CD4-positive, alpha-beta T cell treated with Interleukin-6 for 4 hours (primary cell): Measurements from ENCODE around the gene PARVA.
"Not testable (repeated sequence)": the region's sequence is repeated elsewhere in the genome, so short reads cannot be mapped to it uniquely, and the experiment has no call there.

Source experiments
- DNase-seq: peaks from one replicate; pipeline ENCODE4 v3.0.0-alpha.2; 2020; ENCODE audit warnings: mixed read lengths

The PARVA gene

DNA sequence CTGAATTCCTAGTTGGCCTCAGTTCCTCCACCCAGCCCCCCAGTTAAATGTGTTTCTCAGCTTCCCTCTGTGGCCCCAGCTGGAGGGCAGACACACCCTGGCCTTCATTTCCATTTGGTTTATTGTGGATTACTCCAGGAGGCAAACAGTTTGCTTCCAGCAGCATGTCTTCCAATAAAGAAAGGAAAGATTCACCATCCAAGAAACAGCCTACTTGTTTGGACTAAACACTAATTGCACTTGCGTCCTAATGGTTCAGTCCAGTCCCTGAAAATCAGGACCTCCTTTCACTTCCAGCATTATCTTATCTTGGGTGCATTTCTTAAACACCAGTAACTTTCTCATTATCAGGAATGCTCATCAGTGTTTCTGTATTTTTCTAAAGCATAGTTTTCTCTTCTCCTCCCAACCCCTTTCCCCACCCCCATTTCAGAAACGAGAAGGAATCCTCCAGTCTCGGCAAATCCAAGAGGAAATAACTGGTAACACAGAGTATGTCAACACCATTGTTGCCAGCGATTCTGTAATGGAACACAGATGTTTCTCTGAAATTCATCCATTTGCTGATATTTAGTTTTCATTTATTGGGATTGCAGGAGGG is 130.9 kb downstream of the PARVA start:
- DNase-seq, result no peak

DNA sequence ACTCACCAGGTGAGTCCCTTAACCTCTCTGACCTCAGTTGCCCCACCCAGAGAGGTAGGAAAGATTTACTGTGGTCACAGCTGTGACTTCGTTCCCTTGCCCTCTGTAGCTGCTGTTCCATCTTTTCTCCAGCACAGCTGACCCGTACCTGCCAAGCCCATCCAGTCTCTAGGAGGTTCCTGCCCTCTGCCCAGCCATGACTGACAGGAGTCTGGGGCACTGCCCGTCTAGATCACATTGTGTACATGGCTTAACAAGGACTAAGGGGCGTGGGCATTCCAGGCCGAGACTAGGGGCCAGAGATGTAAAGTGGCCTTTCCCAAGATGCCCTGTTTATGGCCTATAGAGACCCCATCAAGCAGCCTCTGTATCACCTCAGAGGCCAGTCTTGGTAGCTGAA is 132.0 kb downstream of the PARVA start:
- DNase-seq, result no peak

DNA sequence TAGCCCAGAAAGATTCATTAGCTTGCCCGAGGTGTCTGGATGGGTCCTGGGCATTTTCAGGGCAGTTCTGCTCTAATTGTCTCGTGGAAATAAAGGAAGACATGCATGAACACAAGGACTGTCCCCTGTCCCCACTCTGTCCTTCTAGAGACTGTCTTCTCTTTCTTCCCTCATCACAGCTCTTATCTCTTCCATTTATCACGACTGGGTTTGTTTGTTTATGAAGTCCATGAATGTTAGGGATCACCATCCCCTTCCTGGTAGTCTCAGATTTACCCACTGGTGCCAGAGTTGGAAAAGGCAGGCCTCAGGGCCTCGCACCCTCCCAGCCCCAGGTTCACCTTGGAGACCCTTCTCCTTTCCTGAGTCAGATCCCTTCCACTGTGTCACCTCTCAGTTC is 134.8 kb downstream of the PARVA start:
- no peak for DNase-seq

DNA sequence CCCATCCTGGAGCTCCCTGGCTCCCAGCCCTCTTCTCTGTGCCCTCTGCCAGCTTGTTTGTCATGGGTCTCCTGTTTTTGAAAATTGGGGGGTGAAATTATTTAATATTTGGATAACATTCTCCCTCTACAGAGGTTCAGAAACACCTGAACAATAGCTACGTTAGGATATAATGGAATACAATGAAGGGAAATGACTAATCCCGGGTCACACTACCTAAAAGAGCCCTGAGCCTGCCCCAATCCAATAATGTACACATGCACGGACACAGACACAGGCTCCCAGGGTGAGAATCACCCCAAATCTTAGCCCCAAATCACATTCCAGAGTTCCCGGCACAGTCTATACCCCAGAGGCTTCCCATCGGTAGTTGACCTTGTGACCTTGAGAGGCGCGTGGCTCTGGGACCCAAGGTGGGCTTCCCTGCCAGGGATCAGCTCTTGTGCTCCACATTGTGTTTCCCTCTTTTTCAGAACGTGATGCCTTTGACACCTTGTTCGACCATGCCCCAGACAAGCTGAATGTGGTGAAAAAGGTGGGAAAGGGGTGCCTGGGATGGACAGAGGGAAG is 135.5 kb downstream of the PARVA start:
- no peak for DNase-seq

DNA sequence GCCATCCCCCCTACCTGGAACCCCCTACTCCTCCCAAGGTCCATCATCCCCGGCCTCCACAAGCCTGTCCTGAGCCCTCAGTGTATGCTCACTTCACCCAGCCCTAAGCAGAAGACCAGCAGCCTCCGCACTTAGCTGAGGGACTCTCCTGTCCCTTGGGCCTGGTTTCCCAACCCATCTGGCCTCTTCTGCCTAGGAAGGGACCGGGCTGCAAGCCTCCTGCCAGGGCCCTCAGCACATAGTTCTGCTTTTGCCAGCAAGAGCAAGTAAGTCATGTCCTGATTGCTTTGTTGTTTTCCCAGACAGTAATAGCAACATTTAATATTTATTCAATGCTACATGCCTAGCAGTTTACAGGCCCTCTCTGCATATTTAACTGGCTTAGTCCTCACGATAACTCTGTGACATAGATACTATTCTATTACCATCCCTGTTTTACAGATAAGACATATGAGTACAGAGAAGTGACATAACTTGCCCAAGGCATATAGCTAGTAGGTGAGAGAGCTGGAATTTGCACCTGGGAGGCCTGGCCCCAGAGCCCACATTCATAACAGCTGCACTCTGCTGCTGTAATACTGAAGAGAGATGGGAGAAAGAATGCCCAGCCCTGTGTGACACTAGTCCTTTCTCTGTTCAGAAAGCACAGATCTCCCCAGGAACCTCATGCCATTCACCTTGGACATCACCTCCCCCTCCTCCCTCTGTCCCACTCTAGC is 139.2 kb downstream of the PARVA start:
- no peak for DNase-seq

DNA sequence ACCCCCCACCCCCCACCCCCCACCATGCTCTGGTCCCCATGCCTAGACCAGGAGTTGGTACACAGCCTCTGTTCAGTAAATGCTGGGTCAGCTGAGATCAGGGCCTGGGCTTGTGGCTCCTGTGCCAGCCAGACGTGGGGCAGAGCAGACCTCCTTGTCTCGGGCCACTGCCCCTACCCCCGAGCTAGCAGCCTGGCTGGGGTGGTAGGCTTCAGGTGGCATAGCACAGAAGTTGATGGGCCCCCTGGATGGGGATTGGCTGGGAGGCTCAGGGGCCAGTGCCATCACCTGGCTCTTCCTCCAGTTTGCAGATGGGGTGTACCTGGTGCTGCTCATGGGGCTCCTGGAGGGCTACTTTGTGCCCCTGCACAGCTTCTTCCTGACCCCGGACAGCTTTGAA is 139.9 kb downstream of the PARVA start:
- DNase-seq, result no peak

DNA sequence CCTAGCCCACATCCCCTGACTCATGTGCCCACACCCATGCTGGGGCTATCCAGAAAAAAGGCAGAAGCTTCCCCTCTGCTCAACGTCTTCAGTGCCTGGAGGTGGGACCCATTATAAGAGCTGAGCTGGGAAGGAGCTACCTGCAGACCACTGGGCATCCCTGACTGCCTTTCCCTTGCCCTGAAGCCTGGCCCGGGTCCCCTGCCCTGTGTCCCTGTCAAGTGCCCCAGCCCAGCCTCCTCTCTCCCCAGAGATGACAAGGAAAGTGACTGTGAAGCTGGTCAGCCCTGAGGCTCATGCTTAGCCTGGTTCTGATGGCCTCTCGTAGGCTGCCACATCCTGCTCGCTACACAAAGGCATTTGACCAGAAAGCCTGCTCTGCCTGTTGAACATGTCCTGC is 140.4 kb downstream of the PARVA start:
- no peak for DNase-seq

DNA sequence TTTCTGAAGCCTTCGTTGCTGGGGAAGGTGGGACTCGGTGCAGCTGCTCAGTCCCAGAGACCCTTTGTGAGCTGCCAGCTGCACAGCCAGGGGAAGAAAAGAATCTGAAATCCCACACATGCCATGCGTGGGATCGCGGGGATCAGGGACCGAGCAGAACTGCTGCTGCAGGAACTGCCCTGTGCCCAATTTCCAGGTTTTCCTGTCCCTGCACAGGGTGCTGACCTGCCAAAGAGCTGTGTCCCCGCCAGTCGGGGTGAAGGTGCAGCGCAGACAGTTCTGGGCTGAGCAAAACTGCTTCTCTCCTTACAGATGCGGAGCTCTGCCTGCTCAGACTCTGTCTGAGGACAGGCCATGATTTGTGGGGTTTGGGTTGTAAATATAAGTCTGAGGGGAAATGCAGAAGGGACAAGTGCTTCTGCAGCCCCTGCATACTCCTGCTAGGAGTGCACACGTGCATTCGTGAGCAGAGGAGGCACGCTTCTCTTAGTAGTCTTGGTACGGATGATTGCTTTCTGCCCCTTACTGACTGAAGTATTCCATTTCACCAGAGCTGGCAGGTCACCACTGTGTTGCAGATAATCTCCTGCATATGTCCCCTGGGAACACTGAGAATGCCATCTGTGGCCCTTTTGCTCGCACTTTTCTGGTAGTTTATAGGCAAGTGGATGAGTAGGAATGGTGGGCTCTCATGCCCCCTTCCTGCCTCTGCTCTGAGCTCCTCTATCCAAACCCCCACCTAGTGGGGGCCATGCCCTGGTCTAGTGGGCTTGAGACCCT is 141.4 kb downstream of the PARVA start:
- DNase-seq, result no peak

DNA sequence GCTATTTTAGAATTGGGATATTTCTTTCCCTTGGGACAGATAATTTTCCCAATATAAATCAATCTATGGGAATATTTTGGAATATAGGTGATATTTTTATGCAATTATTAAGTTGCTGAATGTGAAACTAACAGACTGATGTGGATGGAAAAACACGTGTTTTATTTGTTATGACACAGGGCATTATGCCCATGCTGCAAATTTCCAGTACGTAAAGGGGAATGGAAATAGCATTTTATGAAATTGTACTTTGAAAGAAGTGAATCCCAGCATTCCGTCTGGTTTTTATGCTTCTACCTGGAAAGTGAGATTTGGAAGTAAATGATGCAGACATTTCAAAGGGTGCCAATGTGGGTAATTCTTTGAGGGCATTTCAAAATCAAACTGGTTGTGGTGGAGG is 142.7 kb downstream of the PARVA start:
- no peak for DNase-seq

DNA sequence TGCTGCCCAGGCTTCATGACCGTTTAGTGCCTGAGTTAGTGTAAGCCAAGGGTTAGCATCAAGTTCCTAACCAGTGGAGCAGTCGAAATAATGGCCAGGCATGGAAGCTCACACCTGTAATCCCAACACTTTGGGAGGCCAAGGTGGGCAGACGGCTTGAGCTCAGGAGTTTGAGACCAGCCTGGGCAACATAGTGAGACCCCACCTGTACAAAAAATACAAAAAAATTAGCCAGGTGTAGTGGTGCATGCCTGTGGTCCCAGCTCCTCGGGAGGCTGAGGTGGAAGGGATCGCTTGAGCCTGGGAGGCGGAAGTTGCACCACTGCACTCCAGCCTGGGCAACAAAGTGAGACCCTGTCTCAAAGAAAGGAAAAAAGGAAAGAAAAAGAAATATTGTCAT is 143.2 kb downstream of the PARVA start:
- DNase-seq, result not testable (repeated sequence)

DNA sequence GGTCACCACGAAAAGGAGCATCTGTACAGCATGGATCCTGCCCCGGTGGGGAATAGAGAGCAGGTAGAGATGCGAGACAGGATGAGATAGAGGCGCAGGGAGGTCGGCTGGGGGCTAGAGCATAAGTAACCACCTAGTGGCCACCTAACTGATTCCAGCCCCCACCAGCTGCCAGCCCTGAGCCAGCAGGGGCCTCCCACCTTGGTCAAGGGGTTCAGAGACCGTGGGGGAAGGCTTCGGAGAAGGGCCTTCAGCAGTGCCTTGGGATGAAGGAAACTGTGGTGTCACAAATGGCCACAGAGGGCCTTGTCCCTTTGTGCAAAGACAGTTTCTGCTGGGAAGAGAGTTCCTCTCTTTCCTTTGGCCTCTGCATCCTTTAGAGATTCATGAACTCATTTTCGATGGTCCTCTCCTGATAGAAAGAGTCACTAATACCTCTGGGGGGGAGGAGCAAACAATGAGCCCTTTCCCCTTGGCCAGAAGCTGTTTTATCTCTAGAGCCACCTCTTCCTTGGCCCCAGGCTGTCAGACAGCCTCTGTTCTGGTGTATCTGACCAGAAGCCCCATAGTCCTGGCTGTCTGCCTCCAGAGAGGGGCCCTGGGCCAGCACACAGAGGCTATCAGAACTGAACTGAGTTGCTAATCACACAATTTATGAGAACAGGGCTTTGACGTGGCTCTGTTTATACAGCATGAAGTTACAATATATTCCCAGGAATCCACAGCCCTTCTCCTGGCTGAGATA is 146.0 kb downstream of the PARVA start:
- no peak for DNase-seq

DNA sequence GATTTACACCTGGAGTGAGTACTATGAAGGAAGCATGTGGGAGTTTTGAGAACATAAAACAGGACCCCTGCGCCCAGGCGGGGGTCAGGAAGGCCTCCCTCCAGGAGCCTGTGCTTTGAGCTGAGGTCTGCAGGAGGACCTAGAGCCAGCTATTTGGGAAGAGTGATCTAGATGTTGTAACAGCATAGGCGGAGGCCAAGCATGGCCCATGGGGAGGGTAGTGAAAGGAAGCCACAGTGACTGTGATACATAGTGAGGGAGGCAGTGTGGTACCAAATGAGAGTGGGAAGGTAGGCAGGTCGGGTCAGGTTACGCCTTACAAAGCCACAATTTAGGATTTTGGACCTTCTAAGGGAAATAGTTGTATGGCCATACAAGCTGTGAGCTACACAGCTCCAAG is 147.5 kb downstream of the PARVA start:
- no peak for DNase-seq

DNA sequence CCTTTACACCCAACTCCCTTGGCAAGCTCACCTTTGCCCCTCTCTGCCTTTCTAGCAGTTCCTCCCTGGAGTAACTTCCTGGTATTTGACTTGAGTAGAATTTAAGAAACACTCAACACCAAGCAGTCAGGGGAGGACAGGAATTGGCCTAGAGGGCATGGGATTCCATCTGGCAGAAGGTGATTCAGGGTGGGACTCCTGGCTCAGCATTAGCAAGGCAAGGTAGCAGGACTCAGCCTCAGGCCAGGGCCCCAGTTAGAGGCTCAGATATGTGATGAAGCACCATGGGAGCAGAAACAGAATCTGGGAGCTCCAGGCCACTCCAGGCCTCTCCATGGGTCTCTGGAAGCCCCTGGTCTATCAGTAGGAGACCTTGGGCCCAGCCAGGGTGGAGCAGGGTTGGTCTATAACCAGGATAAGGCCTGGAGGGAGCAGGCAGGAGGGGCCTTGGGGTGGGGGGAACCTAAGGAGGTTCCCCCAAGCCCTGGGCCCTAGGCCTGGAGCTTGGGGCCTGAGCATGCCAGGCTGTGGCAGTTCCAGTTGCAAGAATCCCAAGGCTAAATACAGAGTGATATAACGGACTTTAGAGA is 148.2 kb downstream of the PARVA start:
- no peak for DNase-seq

DNA sequence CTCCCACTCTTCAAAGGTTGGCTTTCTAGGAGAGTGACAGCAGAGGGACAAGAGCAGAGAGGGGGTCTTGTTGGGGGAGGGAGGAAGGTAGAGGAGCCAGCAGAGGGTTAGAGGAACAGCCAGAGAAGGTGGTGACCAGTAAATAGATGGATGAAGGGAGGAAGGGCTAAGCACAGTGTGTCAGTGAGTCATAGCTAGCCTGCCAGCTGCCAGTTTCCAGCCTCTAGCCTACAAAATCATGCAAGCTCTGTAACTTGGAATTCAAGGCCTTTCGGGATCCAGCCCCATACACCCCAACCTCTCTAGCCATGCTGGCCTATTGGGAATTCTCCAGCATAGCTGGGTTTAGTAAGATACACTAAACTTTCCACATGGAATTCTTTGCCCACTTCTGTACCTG is 149.4 kb downstream of the PARVA start:
- DNase-seq, result no peak

DNA sequence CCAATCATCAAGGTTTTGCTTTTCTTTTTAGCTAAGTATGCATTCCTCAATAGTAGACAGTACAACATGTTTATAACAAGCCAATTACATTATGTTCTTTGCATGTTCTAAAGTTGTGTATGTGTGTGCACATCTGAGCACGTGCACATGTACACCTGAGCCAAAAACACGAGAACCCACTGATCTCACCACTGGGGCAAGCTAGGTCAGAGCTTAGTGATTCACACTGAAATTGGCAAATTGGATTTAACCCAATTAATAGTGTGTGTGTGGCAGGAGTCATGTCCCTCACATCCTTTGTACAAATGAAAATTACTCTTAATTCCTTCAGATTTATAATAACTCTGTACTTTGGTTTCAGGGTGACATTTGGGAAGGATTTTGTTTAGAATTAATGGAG is 151.1 kb downstream of the PARVA start:
- DNase-seq, result no peak

DNA sequence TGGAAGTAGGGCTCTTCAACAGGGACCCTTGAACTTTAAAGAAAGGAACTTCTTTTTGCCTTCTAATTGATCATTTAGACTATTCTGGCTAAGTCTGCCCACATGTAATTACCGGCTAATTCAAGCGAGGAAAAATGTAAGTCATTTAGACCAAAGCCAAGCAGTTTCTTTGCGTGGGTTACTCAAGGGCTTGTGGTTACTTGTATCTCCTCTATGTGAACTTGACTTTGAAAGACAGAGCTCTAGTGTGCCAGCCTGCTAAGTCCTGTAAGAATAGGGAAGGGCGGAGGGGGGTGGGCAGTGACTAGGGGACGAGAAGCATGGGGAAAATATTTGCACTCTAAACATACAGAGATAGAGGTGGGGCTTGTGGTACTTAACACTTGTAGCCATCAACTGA is 151.7 kb downstream of the PARVA start:
- DNase-seq, result no peak

DNA sequence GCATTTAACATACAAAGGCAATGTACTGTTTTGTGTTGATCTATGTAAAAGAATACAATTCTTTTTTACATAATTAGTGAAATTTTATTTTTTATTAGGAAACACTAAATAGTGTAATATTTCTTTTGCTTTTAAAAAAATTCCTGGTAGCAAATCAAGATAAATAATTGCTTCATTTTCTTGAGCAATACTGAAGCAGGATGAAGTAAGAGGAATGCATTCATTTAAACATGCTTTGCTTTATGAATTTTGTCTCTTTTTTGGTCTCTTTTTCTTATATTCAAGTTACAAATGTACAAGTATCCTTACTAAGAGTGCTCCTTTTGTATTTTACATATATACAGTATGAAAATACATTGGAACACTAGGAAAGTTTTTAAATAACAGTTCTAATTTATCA is 152.4 kb downstream of the PARVA start:
- no peak for DNase-seq

DNA sequence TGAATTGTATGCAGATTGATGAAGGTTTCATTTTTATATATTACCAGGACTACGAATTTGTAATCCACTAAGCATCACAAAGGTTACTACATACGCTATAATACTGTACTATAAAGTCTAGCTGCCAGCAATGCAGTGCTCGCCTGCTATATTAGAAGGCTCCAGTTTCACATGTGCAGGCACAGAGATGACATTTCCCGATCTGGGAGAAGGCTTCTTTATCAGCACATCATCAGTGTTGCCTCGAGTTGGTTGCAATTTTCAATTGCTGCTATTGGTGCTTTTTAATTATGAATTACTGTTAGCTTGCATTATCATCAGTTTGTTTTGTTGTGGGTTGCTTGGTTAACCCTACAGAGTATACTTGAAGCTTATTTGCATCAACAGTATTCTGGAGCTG is 153.6 kb downstream of the PARVA start:
- DNase-seq, result no peak

DNA sequence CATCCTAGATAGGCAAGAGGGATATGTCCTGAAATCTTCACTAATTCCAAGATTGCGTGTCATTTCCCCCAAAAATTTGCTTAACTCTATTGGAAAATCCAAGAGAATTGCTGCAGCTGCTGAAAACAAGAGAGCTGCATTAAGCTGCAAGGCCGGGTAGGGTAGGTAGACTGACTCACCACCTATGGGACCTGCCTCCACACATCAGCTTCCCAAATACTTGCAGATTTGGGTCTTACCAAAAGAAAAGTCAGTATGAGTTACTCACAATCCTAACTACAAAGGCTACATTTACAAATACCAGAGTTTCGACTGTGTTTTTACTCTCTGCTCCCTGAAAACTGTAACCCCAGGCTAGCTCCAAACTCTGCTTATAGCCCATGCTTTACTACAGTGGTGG is 154.3 kb downstream of the PARVA start:
- DNase-seq, result no peak

DNA sequence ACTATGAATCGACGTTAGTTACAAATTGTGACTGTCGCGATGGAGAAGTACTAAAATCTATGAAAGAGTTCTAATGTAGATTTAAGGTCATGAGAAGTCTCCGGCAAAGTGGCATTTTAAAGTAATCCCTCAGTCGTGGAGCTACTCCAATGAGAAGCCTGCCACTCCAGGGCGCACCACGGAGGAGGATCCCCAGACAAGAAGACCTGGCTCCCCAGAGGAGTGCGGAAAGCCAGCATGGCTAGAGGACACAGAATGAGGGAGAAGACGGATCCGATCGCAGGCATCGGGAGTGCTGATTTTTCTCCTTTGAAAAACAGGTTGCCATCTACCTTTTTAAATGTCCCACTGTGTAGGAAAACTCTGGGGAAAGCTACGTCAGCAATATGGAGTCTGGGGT is 155.2 kb downstream of the PARVA start:
- DNase-seq, result no peak

DNA sequence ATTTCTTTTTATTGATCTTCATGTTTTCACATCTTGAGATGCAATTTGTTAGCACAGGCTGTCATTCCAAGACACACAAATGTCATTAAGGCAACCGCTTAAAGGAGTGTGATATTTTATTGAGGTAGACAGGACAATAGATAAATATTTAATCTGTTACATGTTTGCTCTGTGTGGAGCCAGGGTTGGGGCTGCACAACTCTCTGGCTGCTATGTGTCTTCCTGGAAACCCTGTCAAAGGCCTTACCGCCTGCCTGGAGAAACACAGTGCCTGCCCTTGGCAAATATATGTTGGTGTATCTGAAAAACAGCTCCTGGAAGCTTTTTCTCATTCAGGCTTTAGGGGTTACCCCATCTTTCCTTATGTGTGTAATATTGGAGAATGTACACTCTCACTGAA is 157.2 kb downstream of the PARVA start:
- no peak for DNase-seq

DNA sequence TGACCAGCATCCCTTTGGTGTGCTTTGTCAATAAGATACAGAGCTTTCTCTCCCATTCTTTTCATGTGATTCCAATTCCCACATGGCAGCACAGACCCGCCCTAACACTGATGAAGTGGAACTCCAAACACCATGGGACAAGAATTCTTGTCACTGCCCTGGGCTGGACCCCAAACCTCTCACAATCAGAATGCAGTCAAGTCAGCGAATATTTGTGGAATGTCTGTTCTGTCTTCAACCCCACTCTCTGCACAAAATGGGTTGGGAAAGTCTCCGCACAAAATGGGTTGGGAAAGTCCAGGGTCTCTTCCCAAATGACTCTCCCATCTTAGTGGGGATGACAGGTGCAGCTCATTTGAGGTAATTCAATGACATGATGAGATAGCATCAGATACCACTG is 157.9 kb downstream of the PARVA start:
- no peak for DNase-seq

DNA sequence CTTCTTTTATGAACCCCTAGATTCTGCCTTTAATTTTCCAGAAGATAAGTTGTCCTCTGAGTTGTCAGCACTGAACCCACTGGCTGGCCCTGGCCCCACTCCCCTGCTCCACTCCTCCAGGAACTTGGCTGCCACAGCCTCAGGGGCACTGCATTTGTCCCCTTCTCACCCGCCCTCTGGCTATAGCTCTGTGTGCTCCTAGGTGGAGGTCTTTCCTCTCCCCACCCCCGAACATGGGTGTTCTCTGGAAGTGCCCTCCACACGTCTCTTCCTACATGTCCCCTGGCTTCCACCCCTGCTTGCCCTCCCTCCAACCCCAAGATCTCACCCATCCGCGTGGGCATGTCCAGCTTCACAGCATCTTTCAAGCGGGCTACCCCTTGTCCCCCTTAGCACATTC is 159.2 kb downstream of the PARVA start:
- no peak for DNase-seq
